CD8-positive, alpha-beta memory T cell (primary cell): Measurements from ENCODE around the gene C19orf53. TPM values are rescaled to one million over a fixed set of nuclear protein-coding genes. Genes with fewer than 3 reads are reported as not detected.
"Not testable (repeated sequence)": the region's sequence is repeated elsewhere in the genome, so short reads cannot be mapped to it uniquely, and the experiment has no call there.

Source experiments
- CTCF ChIA-PET: fragments of 350-600 bp; sonication (Branson Sonifier 250); formaldehyde crosslinking; loops from one replicate; lab custom pipeline; 2021; ENCODE audit warnings: antibody characterized with exemption; lab: Charles Lee
- POLR2A ChIA-PET: fragments of 350-600 bp; sonication (Branson Sonifier 250); formaldehyde crosslinking; loops from one replicate; lab custom pipeline; 2021; ENCODE audit warnings: antibody characterized with exemption; lab: Charles Lee
- DNase-seq, 5 donors: peaks; one replicate each; pipeline versions ENCODE4 v3.0.0 to v3.0.0-alpha.2; 2020 to 2022; ENCODE audit warnings: mixed read lengths in 1 of 5
- H3K27ac ChIP-seq: one replicate; pipeline ENCODE4 v1.7.0; 2013; ENCODE audit warnings: low read depth, mild to moderate bottlenecking, low read length, moderate library complexity
- H3K27me3 ChIP-seq: 2 replicates; pipeline ENCODE4 v1.7.0; 2013; ENCODE audit warnings: low read length, mild to moderate bottlenecking; ENCODE audit not compliant: insufficient read depth, poor library complexity, severe bottlenecking
- H3K36me3 ChIP-seq: 2 replicates; pipeline ENCODE4 v1.7.0; 2013; ENCODE audit warnings: mild to moderate bottlenecking, low read length, moderate library complexity; ENCODE audit not compliant: insufficient read depth
- H3K4me1 ChIP-seq: 2 replicates; pipeline ENCODE4 v1.7.0; 2013; ENCODE audit warnings: mild to moderate bottlenecking, low read length, moderate library complexity; ENCODE audit not compliant: insufficient read depth
- H3K4me3 ChIP-seq: 2 replicates; pipeline ENCODE4 v1.7.0; 2013; ENCODE audit warnings: mild to moderate bottlenecking, low read length
- H3K9me3 ChIP-seq: 2 replicates; pipeline ENCODE4 v1.7.0; 2013; ENCODE audit warnings: mild to moderate bottlenecking, low read length
- H3K27ac Mint-ChIP-seq, 8 donors: one replicate each; pipeline ENCODE4 v1.8.0; 2020 to 2021; ENCODE audit warnings: mixed read lengths in 8 of 8, mild to moderate bottlenecking in 6 of 8, inconsistent platforms in 3 of 8, moderate library complexity in 3 of 8
- H3K27me3 Mint-ChIP-seq, 2 donors: one replicate each; pipeline ENCODE4 v1.8.0; 2020 to 2021; ENCODE audit warnings: mixed read lengths in 2 of 2, mild to moderate bottlenecking in 1 of 2, moderate library complexity in 1 of 2
- H3K36me3 Mint-ChIP-seq, 3 donors: one replicate each; pipeline ENCODE4 v1.8.0; 2020 to 2021; ENCODE audit warnings: mixed read lengths in 3 of 3, inconsistent platforms in 1 of 3, mild to moderate bottlenecking in 1 of 3
- H3K4me1 Mint-ChIP-seq, 3 donors: one replicate each; pipeline ENCODE4 v1.8.0; 2020 to 2021; ENCODE audit warnings: mixed read lengths in 3 of 3, inconsistent platforms in 1 of 3, mild to moderate bottlenecking in 1 of 3
- H3K4me3 Mint-ChIP-seq, 7 donors: one replicate each; pipeline ENCODE4 v1.8.0; 2020 to 2021; ENCODE audit warnings: mixed read lengths in 7 of 7, mild to moderate bottlenecking in 6 of 7, moderate library complexity in 4 of 7, inconsistent platforms in 2 of 7
- H3K9me3 Mint-ChIP-seq, 5 donors: one replicate each; pipeline ENCODE4 v1.8.0; 2020 to 2022; ENCODE audit warnings: mixed read lengths in 5 of 5, mild to moderate bottlenecking in 3 of 5, moderate library complexity in 2 of 5, inconsistent platforms in 1 of 5
- polyA plus RNA-seq: library from polyadenylated mRNA; unstranded; fragments of 300-500 nt; fragmentation: Illumina TruSeq; gene quantifications from one replicate; pipeline ENCODE4 v1.2.3, GENCODE V29; 2021
- total RNA-seq, 2 experiments: library from RNA; stranded (reverse); gene quantifications; one replicate each; pipeline ENCODE4 v1.2.3, GENCODE V29; 2021

The C19orf53 gene
- total and polyA plus RNA-seq, 3 experiments from 2014 or later: 131 to 239 (median 163) TPM

GRCh38 chr19:13738073-13738472, 36.2 kb upstream of the C19orf53 start:
- Histone ChIP-seq H3K4me3 (no peak overlapping the region), H3K27ac (no peak overlapping the region), H3K4me1 (no peaks in the 10 kb centered on the region), H3K9me3 (no peaks in the 10 kb centered on the region), H3K27me3 (no peaks in the 10 kb centered on the region), H3K36me3 (no peaks in the 10 kb centered on the region)
- Mint-ChIP-seq H3K4me1 (no peaks in the 10 kb centered on the region), H3K27me3 (no peaks in the 10 kb centered on the region), H3K4me3 (no peak overlapping the region), H3K9me3 (no peaks in the 10 kb centered on the region), H3K27ac (no peak overlapping the region), H3K36me3 (peaks cover 0 to 3% (median 3%) of the 10 kb centered on the region in 3 donors)
- ChIA-PET POLR2A (no interaction called here), CTCF (interaction anchor here (1.1 kb wide), 1 partner anchor 10 kb away, joined by 4 read pairs; a partner anchor contains a TSS)
- no peak for DNase-seq

GRCh38 chr19:13741893-13742292, 32.4 kb upstream of the C19orf53 start:
- no peaks in the 10 kb centered on the region for H3K27me3 ChIP-seq
- no peak for DNase-seq
- no peaks in the 10 kb centered on the region for H3K9me3 Mint-ChIP-seq
- ChIA-PET POLR2A (no interaction called here), CTCF (no interaction called here)
- H3K27ac ChIP-seq: no peak overlapping the region
- no peaks in the 10 kb centered on the region for H3K36me3 ChIP-seq
- no peaks in the 10 kb centered on the region for H3K9me3 ChIP-seq
- no peak overlapping the region for H3K4me3 ChIP-seq
- no peak overlapping the region for H3K27ac Mint-ChIP-seq
- H3K36me3 Mint-ChIP-seq: peaks cover 0 to 3% (median 1%) of the 10 kb centered on the region in 3 donors
- H3K4me1 Mint-ChIP-seq: peaks cover under 1 to 1% (median 1%) of the 10 kb centered on the region in 3 donors
- H3K4me3 Mint-ChIP-seq: peak overlapping the region in 1 of 7 donors; percentile 15
- no peaks in the 10 kb centered on the region for H3K27me3 Mint-ChIP-seq
- no peaks in the 10 kb centered on the region for H3K4me1 ChIP-seq

- ChIA-PET CTCF (no interaction called here), POLR2A (no interaction called here)
- no peak overlapping the region for H3K27ac Mint-ChIP-seq
- peaks cover 6 to 8% (median 8%) of the 10 kb centered on the region in 3 donors for H3K4me1 Mint-ChIP-seq
- no peaks in the 10 kb centered on the region for H3K9me3 Mint-ChIP-seq
- no peaks in the 10 kb centered on the region for H3K27me3 ChIP-seq
- H3K9me3 ChIP-seq: no peaks in the 10 kb centered on the region
- H3K36me3 ChIP-seq: no peaks in the 10 kb centered on the region
- peak overlapping the region in 1 of 7 donors; percentile 14 for H3K4me3 Mint-ChIP-seq
- no peak for DNase-seq
- H3K27me3 Mint-ChIP-seq: no peaks in the 10 kb centered on the region
- peaks cover 0 to 3% (median 2%) of the 10 kb centered on the region in 3 donors for H3K36me3 Mint-ChIP-seq
- H3K4me3 ChIP-seq: no peak overlapping the region
- H3K4me1 ChIP-seq: peaks cover 4% of the 10 kb centered on the region
- H3K27ac ChIP-seq: no peak overlapping the region
These were observed 31.5 kb upstream of the C19orf53 start for GRCh38 chr19:13742756-13743155.

GRCh38 chr19:13744174-13744573, 30.1 kb upstream of the C19orf53 start:
- H3K4me3 ChIP-seq: no peak overlapping the region
- no peak overlapping the region for H3K4me3 Mint-ChIP-seq
- peaks cover 0 to 6% (median 3%) of the 10 kb centered on the region in 3 donors for H3K36me3 Mint-ChIP-seq
- no peaks in the 10 kb centered on the region for H3K9me3 ChIP-seq
- ChIA-PET POLR2A (no interaction called here), CTCF (no interaction called here)
- H3K4me1 ChIP-seq: peaks cover 13% of the 10 kb centered on the region
- H3K27ac ChIP-seq: no peak overlapping the region
- no peaks in the 10 kb centered on the region for H3K36me3 ChIP-seq
- no peaks in the 10 kb centered on the region for H3K27me3 ChIP-seq
- peaks cover 16 to 20% (median 18%) of the 10 kb centered on the region in 3 donors for H3K4me1 Mint-ChIP-seq
- no peaks in the 10 kb centered on the region for H3K9me3 Mint-ChIP-seq
- peak overlapping the region in 1 of 8 donors; percentile 17 for H3K27ac Mint-ChIP-seq
- no peaks in the 10 kb centered on the region for H3K27me3 Mint-ChIP-seq
- DNase-seq: no peak

GRCh38 chr19:13747098-13747453, 27.2 kb upstream of the C19orf53 start:
- no peaks in the 10 kb centered on the region for H3K36me3 ChIP-seq
- peak overlapping the region; percentile 9 to 96 (median 89) for H3K27ac Mint-ChIP-seq
- peak overlapping the region; percentile 84 to 96 (median 89) for H3K4me3 Mint-ChIP-seq
- ChIA-PET POLR2A (interaction anchor here (0.8 to 1.9 kb wide), 7 partner anchors 12 to 115 kb away, joined by 3 to 24 read pairs (median 5); partner anchors contain the start of genes C19orf53 and MRI1), CTCF (interaction anchor here (1.3 to 2.2 kb wide), 4 partner anchors 9 to 116 kb away, joined by 4 to 14 read pairs (median 5); no protein-coding TSS in a partner anchor)
- peaks cover 22 to 38% (median 33%) of the 10 kb centered on the region in 3 donors for H3K4me1 Mint-ChIP-seq
- DNase-seq: no peak
- peak overlapping the region; percentile 89 for H3K27ac ChIP-seq
- peaks cover 20% of the 10 kb centered on the region for H3K4me1 ChIP-seq
- no peaks in the 10 kb centered on the region for H3K9me3 ChIP-seq
- H3K27me3 ChIP-seq: no peaks in the 10 kb centered on the region
- no peaks in the 10 kb centered on the region for H3K27me3 Mint-ChIP-seq
- peaks cover 0 to 17% (median 0%) of the 10 kb centered on the region in 3 donors for H3K36me3 Mint-ChIP-seq
- H3K4me3 ChIP-seq: peak overlapping the region; percentile 70
- no peaks in the 10 kb centered on the region for H3K9me3 Mint-ChIP-seq

- H3K4me3 ChIP-seq: peak overlapping the region; percentile 70
- Mint-ChIP-seq H3K36me3 (peaks cover 0 to 24% (median 0%) of the 10 kb centered on the region in 3 donors), H3K9me3 (no peaks in the 10 kb centered on the region), H3K4me3 (peak overlapping the region; percentile 84 to 96 (median 89)), H3K27me3 (no peaks in the 10 kb centered on the region), H3K4me1 (peaks cover 22 to 38% (median 33%) of the 10 kb centered on the region in 3 donors), H3K27ac (peak overlapping the region; percentile 79 to 97 (median 95))
- H3K27ac ChIP-seq: peak overlapping the region; percentile 89
- H3K36me3 ChIP-seq: peaks cover 6% of the 10 kb centered on the region
- ChIA-PET POLR2A (interaction anchor here (0.6 to 1.9 kb wide), 13 partner anchors 13 to 944 kb away, joined by 3 to 24 read pairs (median 4); partner anchors contain the start of genes C19orf53, MRI1 and ZSWIM4), CTCF (interaction anchor here (0.8 to 2.2 kb wide), 5 partner anchors 10 to 114 kb away, joined by 3 to 14 read pairs (median 5); no protein-coding TSS in a partner anchor)
- no peaks in the 10 kb centered on the region for H3K9me3 ChIP-seq
- no peak for DNase-seq
- H3K27me3 ChIP-seq: no peaks in the 10 kb centered on the region
- H3K4me1 ChIP-seq: peaks cover 20% of the 10 kb centered on the region
These were observed 26.0 kb upstream of the C19orf53 start for GRCh38 chr19:13748169-13748828.

- Mint-ChIP-seq H3K27me3 (peaks cover 0 to 2% of the 10 kb centered on the region in 2 donors), H3K4me1 (peaks cover 26 to 38% (median 33%) of the 10 kb centered on the region in 3 donors), H3K36me3 (peaks cover 8 to 42% (median 8%) of the 10 kb centered on the region in 3 donors), H3K9me3 (no peaks in the 10 kb centered on the region), H3K4me3 (no peak overlapping the region), H3K27ac (peak overlapping the region in 1 of 8 donors; percentile 9)
- Histone ChIP-seq H3K27me3 (no peaks in the 10 kb centered on the region), H3K36me3 (peaks cover 20% of the 10 kb centered on the region), H3K4me1 (peaks cover 20% of the 10 kb centered on the region), H3K9me3 (no peaks in the 10 kb centered on the region), H3K4me3 (no peak overlapping the region), H3K27ac (no peak overlapping the region)
- CTCF ChIA-PET: no interaction called here
- DNase-seq: no peak
- POLR2A ChIA-PET: no interaction called here
These were observed 22.8 kb upstream of the C19orf53 start for GRCh38 chr19:13751436-13751835.

- H3K4me3 Mint-ChIP-seq, POLR2A ChIA-PET, H3K27ac ChIP-seq: not testable (repeated sequence)
These were observed 20.6 kb upstream of the C19orf53 start for GRCh38 chr19:13753622-13754021.

More at GRCh38 chr19:13753622-13754021, 20.6 kb upstream of the C19orf53 start:
- Mint-ChIP-seq H3K4me1 (peaks cover 13 to 23% (median 21%) of the 10 kb centered on the region in 3 donors), H3K36me3 (peaks cover 13 to 60% (median 13%) of the 10 kb centered on the region in 3 donors), H3K27ac (peak overlapping the region in 2 of 8 donors; percentile 19 to 21)
- H3K27me3 Mint-ChIP-seq, H3K4me3 ChIP-seq, H3K27me3 ChIP-seq, CTCF ChIA-PET, H3K9me3 Mint-ChIP-seq, DNase-seq, H3K9me3 ChIP-seq: not testable (repeated sequence)
- Histone ChIP-seq H3K36me3 (peaks cover 38% of the 10 kb centered on the region), H3K4me1 (peaks cover 13% of the 10 kb centered on the region)
